ENCODE data around the gene BAG1. TPM values are rescaled to one million over a fixed set of nuclear protein-coding genes. Genes with fewer than 3 reads are reported as not detected.

Gene BAG1
- total and polyA plus RNA-seq, 2 experiments from 2014 or later, result 44.7 to 55.4 TPM

DNA sequence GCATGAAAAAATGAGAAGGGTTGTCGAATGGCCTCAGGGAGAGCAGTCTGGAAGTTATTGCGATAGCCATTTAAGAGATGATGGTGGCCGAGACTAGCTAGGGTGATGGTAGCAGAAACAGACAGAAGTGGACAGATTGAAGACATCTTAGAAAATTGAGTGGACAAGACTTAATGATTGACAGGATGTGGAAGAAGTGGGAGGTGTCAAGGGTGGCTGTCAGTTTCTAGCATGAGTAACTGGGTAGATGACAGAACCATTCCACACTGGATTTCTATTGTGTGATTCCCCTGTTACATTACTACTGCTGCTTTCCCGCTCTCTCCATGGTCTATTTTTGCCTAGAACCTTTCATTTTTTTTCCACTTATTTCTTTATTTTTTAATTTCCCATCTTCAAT lies 13.0 kb upstream of the BAG1 start:
- H3K27ac Mint-ChIP-seq, result no peak overlapping the region
- Histone ChIP-seq H3K9me2 (ENCODE audit: insufficient read depth) (no peaks in the 10 kb centered on the region), H2AFZ (no peak overlapping the region), H3K27ac (ENCODE audit: low read depth) (no peak overlapping the region), H3K4me3 (no peak overlapping the region), H3K79me2 (replicated peaks; ENCODE audit: insufficient read depth) (peaks cover 9% of the 10 kb centered on the region), H3K4me2 (no peak overlapping the region), H3K36me3 (ENCODE audit: insufficient read depth) (peaks cover 31% of the 10 kb centered on the region), H3K27me3 (ENCODE audit: insufficient read depth) (no peaks in the 10 kb centered on the region), H4K20me1 (replicated peaks; ENCODE audit: insufficient read depth) (no peaks in the 10 kb centered on the region), H3F3A (replicated peaks; ENCODE audit: low read depth) (no peaks in the 10 kb centered on the region), H3K4me1 (ENCODE audit: insufficient read depth) (no peaks in the 10 kb centered on the region)
- H3K9me3 Mint-ChIP-seq, result no peaks in the 10 kb centered on the region
- no peak overlapping the region for H3K4me3 Mint-ChIP-seq
- no peak for DNase-seq (ENCODE audit: low spot score)
- ATAC-seq, result no peak
- TF ChIP-seq ZNF114 (CRISPR knock-in tag; IDR thresholded peaks at IDR 0.05) (no peak), JUNB (IDR thresholded peaks at IDR 0.05; ENCODE audit: unreplicated experiment) (no peak), EZH2phosphoT487 (IDR thresholded peaks at IDR 0.05; ENCODE audit: unreplicated experiment) (no peak), NANOG (IDR thresholded peaks at IDR 0.05; ENCODE audit: borderline replicate concordance) (no peak), STAT1 (IDR thresholded peaks at IDR 0.05; ENCODE audit: unreplicated experiment) (no peak), CREB1 (CRISPR knock-in tag; IDR thresholded peaks at IDR 0.05; ENCODE audit: low read depth) (no peak), ZNF331 (CRISPR knock-in tag; IDR thresholded peaks at IDR 0.05; ENCODE audit: low read depth) (no peak), EZH2 (IDR thresholded peaks at IDR 0.05; ENCODE audit: low read depth, unreplicated experiment) (no peak), POLR2AphosphoS5 (IDR thresholded peaks at IDR 0.05; ENCODE audit: low read depth) (no peak)
- TF ChIP-seq, protein P1, sequence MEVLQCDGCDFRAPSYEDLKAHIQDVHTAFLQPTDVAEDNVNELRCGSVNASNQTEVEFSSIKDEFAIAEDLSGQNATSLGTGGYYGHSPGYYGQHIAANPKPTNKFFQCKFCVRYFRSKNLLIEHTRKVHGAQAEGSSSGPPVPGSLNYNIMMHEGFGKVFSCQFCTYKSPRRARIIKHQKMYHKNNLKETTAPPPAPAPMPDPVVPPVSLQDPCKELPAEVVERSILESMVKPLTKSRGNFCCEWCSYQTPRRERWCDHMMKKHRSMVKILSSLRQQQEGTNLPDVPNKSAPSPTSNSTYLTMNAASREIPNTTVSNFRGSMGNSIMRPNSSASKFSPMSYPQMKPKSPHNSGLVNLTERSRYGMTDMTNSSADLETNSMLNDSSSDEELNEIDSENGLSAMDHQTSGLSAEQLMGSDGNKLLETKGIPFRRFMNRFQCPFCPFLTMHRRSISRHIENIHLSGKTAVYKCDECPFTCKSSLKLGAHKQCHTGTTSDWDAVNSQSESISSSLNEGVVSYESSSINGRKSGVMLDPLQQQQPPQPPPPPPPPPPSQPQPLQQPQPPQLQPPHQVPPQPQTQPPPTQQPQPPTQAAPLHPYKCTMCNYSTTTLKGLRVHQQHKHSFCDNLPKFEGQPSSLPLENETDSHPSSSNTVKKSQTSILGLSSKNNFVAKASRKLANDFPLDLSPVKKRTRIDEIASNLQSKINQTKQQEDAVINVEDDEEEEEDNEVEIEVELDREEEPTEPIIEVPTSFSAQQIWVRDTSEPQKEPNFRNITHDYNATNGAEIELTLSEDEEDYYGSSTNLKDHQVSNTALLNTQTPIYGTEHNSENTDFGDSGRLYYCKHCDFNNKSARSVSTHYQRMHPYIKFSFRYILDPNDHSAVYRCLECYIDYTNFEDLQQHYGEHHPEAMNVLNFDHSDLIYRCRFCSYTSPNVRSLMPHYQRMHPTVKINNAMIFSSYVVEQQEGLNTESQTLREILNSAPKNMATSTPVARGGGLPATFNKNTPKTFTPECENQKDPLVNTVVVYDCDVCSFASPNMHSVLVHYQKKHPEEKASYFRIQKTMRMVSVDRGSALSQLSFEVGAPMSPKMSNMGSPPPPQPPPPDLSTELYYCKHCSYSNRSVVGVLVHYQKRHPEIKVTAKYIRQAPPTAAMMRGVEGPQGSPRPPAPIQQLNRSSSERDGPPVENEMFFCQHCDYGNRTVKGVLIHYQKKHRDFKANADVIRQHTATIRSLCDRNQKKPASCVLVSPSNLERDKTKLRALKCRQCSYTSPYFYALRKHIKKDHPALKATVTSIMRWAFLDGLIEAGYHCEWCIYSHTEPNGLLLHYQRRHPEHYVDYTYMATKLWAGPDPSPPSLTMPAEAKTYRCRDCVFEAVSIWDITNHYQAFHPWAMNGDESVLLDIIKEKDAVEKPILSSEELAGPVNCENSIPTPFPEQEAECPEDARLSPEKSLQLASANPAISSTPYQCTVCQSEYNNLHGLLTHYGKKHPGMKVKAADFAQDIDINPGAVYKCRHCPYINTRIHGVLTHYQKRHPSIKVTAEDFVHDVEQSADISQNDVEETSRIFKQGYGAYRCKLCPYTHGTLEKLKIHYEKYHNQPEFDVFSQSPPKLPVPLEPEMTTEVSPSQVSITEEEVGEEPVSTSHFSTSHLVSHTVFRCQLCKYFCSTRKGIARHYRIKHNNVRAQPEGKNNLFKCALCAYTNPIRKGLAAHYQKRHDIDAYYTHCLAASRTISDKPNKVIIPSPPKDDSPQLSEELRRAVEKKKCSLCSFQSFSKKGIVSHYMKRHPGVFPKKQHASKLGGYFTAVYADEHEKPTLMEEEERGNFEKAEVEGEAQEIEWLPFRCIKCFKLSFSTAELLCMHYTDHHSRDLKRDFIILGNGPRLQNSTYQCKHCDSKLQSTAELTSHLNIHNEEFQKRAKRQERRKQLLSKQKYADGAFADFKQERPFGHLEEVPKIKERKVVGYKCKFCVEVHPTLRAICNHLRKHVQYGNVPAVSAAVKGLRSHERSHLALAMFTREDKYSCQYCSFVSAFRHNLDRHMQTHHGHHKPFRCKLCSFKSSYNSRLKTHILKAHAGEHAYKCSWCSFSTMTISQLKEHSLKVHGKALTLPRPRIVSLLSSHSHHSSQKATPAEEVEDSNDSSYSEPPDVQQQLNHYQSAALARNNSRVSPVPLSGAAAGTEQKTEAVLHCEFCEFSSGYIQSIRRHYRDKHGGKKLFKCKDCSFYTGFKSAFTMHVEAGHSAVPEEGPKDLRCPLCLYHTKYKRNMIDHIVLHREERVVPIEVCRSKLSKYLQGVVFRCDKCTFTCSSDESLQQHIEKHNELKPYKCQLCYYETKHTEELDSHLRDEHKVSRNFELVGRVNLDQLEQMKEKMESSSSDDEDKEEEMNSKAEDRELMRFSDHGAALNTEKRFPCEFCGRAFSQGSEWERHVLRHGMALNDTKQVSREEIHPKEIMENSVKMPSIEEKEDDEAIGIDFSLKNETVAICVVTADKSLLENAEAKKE (CRISPR knock-in tag; IDR thresholded peaks at IDR 0.05), result no peak
- TF ChIP-seq, protein P2, sequence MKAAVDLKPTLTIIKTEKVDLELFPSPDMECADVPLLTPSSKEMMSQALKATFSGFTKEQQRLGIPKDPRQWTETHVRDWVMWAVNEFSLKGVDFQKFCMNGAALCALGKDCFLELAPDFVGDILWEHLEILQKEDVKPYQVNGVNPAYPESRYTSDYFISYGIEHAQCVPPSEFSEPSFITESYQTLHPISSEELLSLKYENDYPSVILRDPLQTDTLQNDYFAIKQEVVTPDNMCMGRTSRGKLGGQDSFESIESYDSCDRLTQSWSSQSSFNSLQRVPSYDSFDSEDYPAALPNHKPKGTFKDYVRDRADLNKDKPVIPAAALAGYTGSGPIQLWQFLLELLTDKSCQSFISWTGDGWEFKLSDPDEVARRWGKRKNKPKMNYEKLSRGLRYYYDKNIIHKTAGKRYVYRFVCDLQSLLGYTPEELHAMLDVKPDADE (IDR thresholded peaks at IDR 0.05), result no peak
- TF ChIP-seq, protein P3, sequence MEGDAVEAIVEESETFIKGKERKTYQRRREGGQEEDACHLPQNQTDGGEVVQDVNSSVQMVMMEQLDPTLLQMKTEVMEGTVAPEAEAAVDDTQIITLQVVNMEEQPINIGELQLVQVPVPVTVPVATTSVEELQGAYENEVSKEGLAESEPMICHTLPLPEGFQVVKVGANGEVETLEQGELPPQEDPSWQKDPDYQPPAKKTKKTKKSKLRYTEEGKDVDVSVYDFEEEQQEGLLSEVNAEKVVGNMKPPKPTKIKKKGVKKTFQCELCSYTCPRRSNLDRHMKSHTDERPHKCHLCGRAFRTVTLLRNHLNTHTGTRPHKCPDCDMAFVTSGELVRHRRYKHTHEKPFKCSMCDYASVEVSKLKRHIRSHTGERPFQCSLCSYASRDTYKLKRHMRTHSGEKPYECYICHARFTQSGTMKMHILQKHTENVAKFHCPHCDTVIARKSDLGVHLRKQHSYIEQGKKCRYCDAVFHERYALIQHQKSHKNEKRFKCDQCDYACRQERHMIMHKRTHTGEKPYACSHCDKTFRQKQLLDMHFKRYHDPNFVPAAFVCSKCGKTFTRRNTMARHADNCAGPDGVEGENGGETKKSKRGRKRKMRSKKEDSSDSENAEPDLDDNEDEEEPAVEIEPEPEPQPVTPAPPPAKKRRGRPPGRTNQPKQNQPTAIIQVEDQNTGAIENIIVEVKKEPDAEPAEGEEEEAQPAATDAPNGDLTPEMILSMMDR (conservative IDR thresholded peaks at IDR 0.05; ENCODE audit: low read depth in 2 of 2), result no peak
- TF ChIP-seq, protein P4, sequence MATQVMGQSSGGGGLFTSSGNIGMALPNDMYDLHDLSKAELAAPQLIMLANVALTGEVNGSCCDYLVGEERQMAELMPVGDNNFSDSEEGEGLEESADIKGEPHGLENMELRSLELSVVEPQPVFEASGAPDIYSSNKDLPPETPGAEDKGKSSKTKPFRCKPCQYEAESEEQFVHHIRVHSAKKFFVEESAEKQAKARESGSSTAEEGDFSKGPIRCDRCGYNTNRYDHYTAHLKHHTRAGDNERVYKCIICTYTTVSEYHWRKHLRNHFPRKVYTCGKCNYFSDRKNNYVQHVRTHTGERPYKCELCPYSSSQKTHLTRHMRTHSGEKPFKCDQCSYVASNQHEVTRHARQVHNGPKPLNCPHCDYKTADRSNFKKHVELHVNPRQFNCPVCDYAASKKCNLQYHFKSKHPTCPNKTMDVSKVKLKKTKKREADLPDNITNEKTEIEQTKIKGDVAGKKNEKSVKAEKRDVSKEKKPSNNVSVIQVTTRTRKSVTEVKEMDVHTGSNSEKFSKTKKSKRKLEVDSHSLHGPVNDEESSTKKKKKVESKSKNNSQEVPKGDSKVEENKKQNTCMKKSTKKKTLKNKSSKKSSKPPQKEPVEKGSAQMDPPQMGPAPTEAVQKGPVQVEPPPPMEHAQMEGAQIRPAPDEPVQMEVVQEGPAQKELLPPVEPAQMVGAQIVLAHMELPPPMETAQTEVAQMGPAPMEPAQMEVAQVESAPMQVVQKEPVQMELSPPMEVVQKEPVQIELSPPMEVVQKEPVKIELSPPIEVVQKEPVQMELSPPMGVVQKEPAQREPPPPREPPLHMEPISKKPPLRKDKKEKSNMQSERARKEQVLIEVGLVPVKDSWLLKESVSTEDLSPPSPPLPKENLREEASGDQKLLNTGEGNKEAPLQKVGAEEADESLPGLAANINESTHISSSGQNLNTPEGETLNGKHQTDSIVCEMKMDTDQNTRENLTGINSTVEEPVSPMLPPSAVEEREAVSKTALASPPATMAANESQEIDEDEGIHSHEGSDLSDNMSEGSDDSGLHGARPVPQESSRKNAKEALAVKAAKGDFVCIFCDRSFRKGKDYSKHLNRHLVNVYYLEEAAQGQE (IDR thresholded peaks at IDR 0.05; ENCODE audit: unreplicated experiment), result no peak
- H3K27me3 Mint-ChIP-seq (ENCODE audit: insufficient read depth, low read depth, poor library complexity), result peaks cover 4% of the 10 kb centered on the region
- no peaks in the 10 kb centered on the region for H3K4me1 Mint-ChIP-seq
- H3K36me3 Mint-ChIP-seq (ENCODE audit: low read depth), result peaks cover 36% of the 10 kb centered on the region
